ENCODE data around the gene ARID4B. TPM values are rescaled to one million over a fixed set of nuclear protein-coding genes. Genes with fewer than 3 reads are reported as not detected.
"Not testable (repeated sequence)": the region's sequence is repeated elsewhere in the genome, so short reads cannot be mapped to it uniquely, and the experiment has no call there.

The ARID4B gene
- total RNA-seq, 1 experiment from 2014 or later: 48.7 TPM

- intact Hi-C loops (cut with micrococcal nuclease): loop anchor here (5.0 kb wide), 1 partner anchor 47 kb away; no protein-coding TSS in a partner anchor
- H3K27ac Mint-ChIP-seq (ENCODE audit: low read depth, unreplicated experiment): peak overlapping the region; percentile 62
- TF ChIP-seq, protein P1, sequence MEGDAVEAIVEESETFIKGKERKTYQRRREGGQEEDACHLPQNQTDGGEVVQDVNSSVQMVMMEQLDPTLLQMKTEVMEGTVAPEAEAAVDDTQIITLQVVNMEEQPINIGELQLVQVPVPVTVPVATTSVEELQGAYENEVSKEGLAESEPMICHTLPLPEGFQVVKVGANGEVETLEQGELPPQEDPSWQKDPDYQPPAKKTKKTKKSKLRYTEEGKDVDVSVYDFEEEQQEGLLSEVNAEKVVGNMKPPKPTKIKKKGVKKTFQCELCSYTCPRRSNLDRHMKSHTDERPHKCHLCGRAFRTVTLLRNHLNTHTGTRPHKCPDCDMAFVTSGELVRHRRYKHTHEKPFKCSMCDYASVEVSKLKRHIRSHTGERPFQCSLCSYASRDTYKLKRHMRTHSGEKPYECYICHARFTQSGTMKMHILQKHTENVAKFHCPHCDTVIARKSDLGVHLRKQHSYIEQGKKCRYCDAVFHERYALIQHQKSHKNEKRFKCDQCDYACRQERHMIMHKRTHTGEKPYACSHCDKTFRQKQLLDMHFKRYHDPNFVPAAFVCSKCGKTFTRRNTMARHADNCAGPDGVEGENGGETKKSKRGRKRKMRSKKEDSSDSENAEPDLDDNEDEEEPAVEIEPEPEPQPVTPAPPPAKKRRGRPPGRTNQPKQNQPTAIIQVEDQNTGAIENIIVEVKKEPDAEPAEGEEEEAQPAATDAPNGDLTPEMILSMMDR (IDR thresholded peaks at IDR 0.05; ENCODE audit: unreplicated experiment): no peak
- no peak overlapping the region for H3K4me3 Mint-ChIP-seq (ENCODE audit: unreplicated experiment)
- H3K36me3 Mint-ChIP-seq (ENCODE audit: insufficient read depth, unreplicated experiment): peaks cover 16% of the 10 kb centered on the region
- POLR2A ChIA-PET: interaction anchor here (0.5 to 9.6 kb wide), 15 partner anchors 8 to 836 kb away, joined by 3 to 193 read pairs (median 3); partner anchors contain the start of genes ARID4B, B3GALNT2, GGPS1 and TBCE
- BruUV-seq (replicated peaks): no TSS peak
- no peaks in the 10 kb centered on the region for H3K9me3 Mint-ChIP-seq (ENCODE audit: unreplicated experiment)
- H3K27me3 Mint-ChIP-seq (ENCODE audit: insufficient read depth, unreplicated experiment): no peaks in the 10 kb centered on the region
- CTCF ChIA-PET: interaction anchor here (0.6 to 2.2 kb wide), 12 partner anchors 8 to 191 kb away, joined by 3 to 14 read pairs (median 4); no protein-coding TSS in a partner anchor
- H3K4me1 Mint-ChIP-seq (ENCODE audit: insufficient read depth, unreplicated experiment): peaks cover 29% of the 10 kb centered on the region
- no peak for DNase-seq (ENCODE audit: unreplicated experiment)
Measured at GRCh38 chr1:235313931-235314678, 13.9 kb downstream of the ARID4B start.

DNA sequence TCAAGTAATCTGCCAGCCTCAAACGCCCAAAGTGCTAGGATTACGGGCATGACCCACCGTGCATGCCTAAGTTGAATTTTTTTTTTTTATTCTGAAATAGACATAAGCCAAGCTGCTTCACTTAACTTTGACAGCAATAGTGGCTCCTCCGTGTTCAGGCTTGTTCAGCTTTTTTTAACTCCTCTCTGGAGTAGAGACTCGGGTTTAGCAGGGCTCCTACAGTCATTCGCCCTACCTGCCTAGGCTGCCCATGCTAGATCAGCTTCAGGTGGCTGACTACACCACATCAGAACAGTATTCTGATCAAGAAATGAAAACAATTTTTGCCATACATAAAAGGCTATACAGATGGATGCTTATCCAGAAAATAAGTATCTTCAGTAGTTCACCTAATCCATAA, 14.7 kb downstream of the ARID4B start:
- BruUV-seq (replicated peaks): no TSS peak

GRCh38 chr1:235309206-235309605, 18.8 kb downstream of the ARID4B start:
- peaks cover 28% of the 10 kb centered on the region for H3K4me1 Mint-ChIP-seq (ENCODE audit: insufficient read depth, unreplicated experiment)
- CTCF ChIA-PET; DNase-seq (ENCODE audit: unreplicated experiment); H3K27me3 Mint-ChIP-seq (ENCODE audit: insufficient read depth, unreplicated experiment); intact Hi-C loops (cut with micrococcal nuclease); H3K36me3 Mint-ChIP-seq (ENCODE audit: insufficient read depth, unreplicated experiment); H3K27ac Mint-ChIP-seq (ENCODE audit: low read depth, unreplicated experiment); BruUV-seq (replicated peaks); H3K9me3 Mint-ChIP-seq (ENCODE audit: unreplicated experiment); POLR2A ChIA-PET; H3K4me3 Mint-ChIP-seq (ENCODE audit: unreplicated experiment): not testable (repeated sequence)

More for the DNA sequence above, 14.7 kb downstream of the ARID4B start:
- Mint-ChIP-seq H3K4me3 (ENCODE audit: unreplicated experiment) (no peak overlapping the region), H3K27ac (ENCODE audit: low read depth, unreplicated experiment) (peak overlapping the region; percentile 62), H3K4me1 (ENCODE audit: insufficient read depth, unreplicated experiment) (peaks cover 23% of the 10 kb centered on the region), H3K9me3 (ENCODE audit: unreplicated experiment) (no peaks in the 10 kb centered on the region), H3K27me3 (ENCODE audit: insufficient read depth, unreplicated experiment) (no peaks in the 10 kb centered on the region), H3K36me3 (ENCODE audit: insufficient read depth, unreplicated experiment) (peaks cover 7% of the 10 kb centered on the region)
- ChIA-PET CTCF (interaction anchor here (0.6 to 2.2 kb wide), 10 partner anchors 9 to 1198 kb away, joined by 3 to 14 read pairs (median 4); no protein-coding TSS in a partner anchor), POLR2A (interaction anchor here (0.6 to 9.6 kb wide), 11 partner anchors 9 to 835 kb away, joined by 3 to 193 read pairs (median 3); partner anchors contain the start of genes ARID4B, B3GALNT2, GGPS1 and TBCE)
- DNase-seq (ENCODE audit: unreplicated experiment): no peak
- intact Hi-C loops (cut with micrococcal nuclease): loop anchor here (5.0 kb wide), 1 partner anchor 46 kb away; no protein-coding TSS in a partner anchor
- TF ChIP-seq, protein P1 (IDR thresholded peaks at IDR 0.05; ENCODE audit: unreplicated experiment): no peak

- no peak for DNase-seq (ENCODE audit: unreplicated experiment)
- Mint-ChIP-seq H3K27me3 (ENCODE audit: insufficient read depth, unreplicated experiment) (no peaks in the 10 kb centered on the region), H3K4me3 (ENCODE audit: unreplicated experiment) (no peak overlapping the region), H3K36me3 (ENCODE audit: insufficient read depth, unreplicated experiment) (peaks cover 6% of the 10 kb centered on the region), H3K27ac (ENCODE audit: low read depth, unreplicated experiment) (no peak overlapping the region), H3K9me3 (ENCODE audit: unreplicated experiment) (no peaks in the 10 kb centered on the region), H3K4me1 (ENCODE audit: insufficient read depth, unreplicated experiment) (peaks cover 19% of the 10 kb centered on the region)
- TF ChIP-seq, protein P1 (IDR thresholded peaks at IDR 0.05; ENCODE audit: unreplicated experiment): no peak
- intact Hi-C loops (cut with micrococcal nuclease): no loop called here
- POLR2A ChIA-PET: interaction anchor here (0.7 to 1.9 kb wide), 5 partner anchors 21 to 158 kb away, joined by 3 to 9 read pairs (median 3); partner anchors contain the start of genes ARID4B, GGPS1 and TBCE
- no TSS peak for BruUV-seq (replicated peaks)
- CTCF ChIA-PET: interaction anchor here (0.6 to 1.1 kb wide), 10 partner anchors 11 to 207 kb away, joined by 3 to 4 read pairs (median 3); partner anchors contain the start of gene B3GALNT2
Measured at GRCh38 chr1:235307158-235308124, 20.5 kb downstream of the ARID4B start.

All from MCF 10A (cell line).